Endothelial cell of umbilical vein (primary cell): ENCODE measurements around the gene TSR1. TPM values are rescaled to one million over a fixed set of nuclear protein-coding genes. Genes with fewer than 3 reads are reported as not detected.

Experiments
- BruUV-seq: library from RNA; stranded (reverse); fragments of 400-500 nt; replicated peaks from 2 replicates; lab custom pipeline; 2021; lab: Mats Ljungman, UMichigan
- CTCF ChIA-PET: fragments of 300-600, 350-600 bp; sonication (Branson Sonifier 250); formaldehyde crosslinking; loops from one replicate; lab custom pipeline; 2021; ENCODE audit warnings: antibody characterized with exemption, inconsistent platforms; lab: Charles Lee
- POLR2A ChIA-PET: fragments of 300-600, 350-600 bp; sonication (Branson Sonifier 250); formaldehyde crosslinking; loops from one replicate; lab custom pipeline; 2021; ENCODE audit warnings: antibody characterized with exemption, inconsistent platforms; lab: Charles Lee
- DNase-seq: peaks from one replicate; pipeline ENCODE4 v3.0.0-alpha.2; 2011; ENCODE audit warnings: low read depth, low spot score
- FAIRE-seq: peaks from 2 replicates; lab custom pipeline; 2011; peaks lifted over from hg19 to GRCh38; lab: Jason Lieb, UNC
- H2AFZ ChIP-seq: 2 replicates; pipeline ENCODE4 v1.6.0; 2012; ENCODE audit warnings: low read depth, low read length, control low read depth, inconsistent platforms
- H3K27ac ChIP-seq: 2 replicates; pipeline ENCODE4 v1.5.1; 2011; ENCODE audit warnings: low read depth, mild to moderate bottlenecking, control low read depth, low read length, moderate library complexity; ENCODE audit not compliant: insufficient read depth
- H3K27me3 ChIP-seq, 2 experiments: 2 replicates each; pipeline versions ENCODE4 v1.6.0 to v1.6.1; 2011; ENCODE audit warnings: low read length in 2 of 2, mixed read lengths in 1 of 2; ENCODE audit not compliant: control insufficient read depth in 2 of 2, insufficient read depth in 2 of 2
- H3K36me3 ChIP-seq, 2 experiments: 2 replicates in 1 of 2; 3 replicates in 1 of 2; pipeline ENCODE4 v1.5.1; 2011; ENCODE audit warnings: low read length in 2 of 2, mild to moderate bottlenecking in 1 of 2, moderate library complexity in 1 of 2; ENCODE audit not compliant: control insufficient read depth in 2 of 2, insufficient read depth in 2 of 2; ENCODE audit errors: extremely low read depth in 1 of 2
- H3K4me1 ChIP-seq: 3 replicates; pipeline ENCODE4 v1.5.1; 2011; ENCODE audit warnings: mild to moderate bottlenecking, low read length; ENCODE audit not compliant: control insufficient read depth, insufficient read depth; ENCODE audit errors: extremely low read depth
- H3K4me2 ChIP-seq: 2 replicates; pipeline ENCODE4 v1.6.1; 2011; ENCODE audit warnings: low read length, control low read depth, mixed read lengths; ENCODE audit not compliant: insufficient read depth
- H3K4me3 ChIP-seq, 3 experiments: fragments of 200-600 bp in 1 of 3; sonication (generic), shearing (Covaris generic) in 1 of 3; replicated peaks in 1 of 3; 2 replicates each; pipeline ENCODE4 v1.5.1; 2011 to 2016; ENCODE audit warnings: control low read depth in 3 of 3, low read length in 3 of 3, mild to moderate bottlenecking in 2 of 3, inconsistent platforms in 1 of 3, low read depth in 1 of 3, moderate library complexity in 1 of 3; ENCODE audit not compliant: insufficient read depth in 1 of 3
- H3K79me2 ChIP-seq: 2 replicates; pipeline ENCODE4 v1.6.0; 2012; ENCODE audit warnings: low read length, inconsistent platforms; ENCODE audit not compliant: control insufficient read depth, insufficient read depth
- H3K9ac ChIP-seq: replicated peaks from 2 replicates; pipeline ENCODE3; 2011; ENCODE audit warnings: low read length, control low read depth; ENCODE audit not compliant: insufficient read depth; ENCODE audit errors: extremely low read depth
- H3K9me1 ChIP-seq: replicated peaks from 3 replicates; pipeline ENCODE4 v1.6.0; 2011; ENCODE audit warnings: mild to moderate bottlenecking, low read length; ENCODE audit not compliant: control insufficient read depth, insufficient read depth; ENCODE audit errors: extremely low read depth
- H3K9me3 ChIP-seq: replicated peaks from 2 replicates; pipeline ENCODE4 v1.5.1; 2012; ENCODE audit warnings: low read length, inconsistent platforms; ENCODE audit not compliant: control insufficient read depth, insufficient read depth
- H4K20me1 ChIP-seq: replicated peaks from 2 replicates; pipeline ENCODE3; 2011; ENCODE audit warnings: mild to moderate bottlenecking, low read length; ENCODE audit not compliant: control insufficient read depth, insufficient read depth; ENCODE audit errors: extremely low read depth
- EZH2 ChIP-seq: IDR thresholded peaks from 2 replicates; pipeline ENCODE4 v1.6.1; 2012; ENCODE audit warnings: borderline replicate concordance, low read depth, mild to moderate bottlenecking, moderate library complexity, low read length, inconsistent platforms; ENCODE audit not compliant: severe bottlenecking
- FOS ChIP-seq: IDR thresholded peaks from 2 replicates; pipeline ENCODE4 v1.6.1; 2011; ENCODE audit warnings: mild to moderate bottlenecking, low read length, moderate library complexity, borderline replicate concordance; ENCODE audit not compliant: insufficient read depth
- GATA2 ChIP-seq: IDR thresholded peaks from 2 replicates; pipeline ENCODE4 v1.7.0; 2011; ENCODE audit warnings: low read depth, mild to moderate bottlenecking, moderate library complexity, mixed read lengths, low read length; ENCODE audit not compliant: insufficient read length, insufficient read depth
- JUN ChIP-seq: IDR thresholded peaks from 2 replicates; pipeline ENCODE4 v1.6.1; 2011; ENCODE audit warnings: borderline replicate concordance, low read depth; ENCODE audit not compliant: insufficient read length, insufficient read depth
- MYC ChIP-seq: IDR thresholded peaks from one replicate; pipeline ENCODE4 v1.6.1; 2011; ENCODE audit warnings: mild to moderate bottlenecking, low read depth, low read length
- POLR2A ChIP-seq: IDR thresholded peaks from 2 replicates; pipeline ENCODE4 v1.6.1; 2012; ENCODE audit warnings: low read depth, mild to moderate bottlenecking, control low read depth, low read length
- POLR2AphosphoS5 ChIP-seq: IDR thresholded peaks from 2 replicates; pipeline ENCODE4 v1.6.1; 2012; ENCODE audit warnings: low read depth, mild to moderate bottlenecking, control low read depth, low read length, moderate library complexity; ENCODE audit not compliant: insufficient read depth
- dilution Hi-C: fragments of 300-500 bp; cut with MboI; formaldehyde crosslinking; loops from one replicate; pipeline ENCODE4 v1.15.0; 2019; ENCODE audit warnings: low sequenced_read_pairs; ENCODE audit not compliant: extremely low pct_ligation_motif_present
- intact Hi-C: fragments of 100-400 bp; cut with micrococcal nuclease; formaldehyde crosslinking; loops from one replicate; pipeline ENCODE4 v1.10.0; 2022
- polyA plus RNA-seq, 4 experiments: library from polyadenylated mRNA; depleted of rRNA in 3 of 4; stranded (reverse) in 3 of 4; unstranded in 1 of 4; fragments of >200 nt; gene quantifications; 2 replicates each; pipeline versions ENCODE4 v1.2.1 to v1.2.3, GENCODE V29; 2011 to 2012; ENCODE audit warnings: missing spikeins in 1 of 4
- total RNA-seq: library from RNA; stranded (reverse); gene quantifications from 2 replicates; pipeline ENCODE4 v1.2.3, GENCODE V29; 2021
- TF ChIP-seq, protein P1 (sequence below): IDR thresholded peaks from 2 replicates; pipeline ENCODE4 v1.6.1; 2011; ENCODE audit not compliant: insufficient read depth, insufficient read length
- TF ChIP-seq, protein P2 (sequence below), 2 donors: IDR thresholded peaks; 1 replicate in 1 of 2; 2 replicates in 1 of 2; pipeline ENCODE4 v1.5.1; 2011; ENCODE audit warnings: low read length in 2 of 2, mild to moderate bottlenecking in 2 of 2, moderate library complexity in 2 of 2, control low read depth in 1 of 2, inconsistent platforms in 1 of 2, low read depth in 1 of 2; ENCODE audit not compliant: insufficient read depth in 1 of 2; ENCODE audit errors: extremely low read depth in 1 of 2

The TSR1 gene
- total and polyA plus RNA-seq, 2 donors (not counting 3 experiments of a cell fraction or from before 2014, with no cell fraction given) = 6.2 to 39.9 TPM

GRCh38 chr17:2363318-2363717 lies 27.1 kb upstream of the TSR1 start:
- Histone ChIP-seq H4K20me1 (no peaks in the 10 kb centered on the region), H3K4me3 (no peak overlapping the region), H3K27me3 (no peaks in the 10 kb centered on the region), H3K9me3 (no peaks in the 10 kb centered on the region), H3K9ac (no peak overlapping the region), H3K4me2 (no peak overlapping the region), H3K36me3 (peaks cover 0 to 24% of the 10 kb centered on the region in 2 experiments), H3K27ac (no peak overlapping the region), H3K79me2 (no peaks in the 10 kb centered on the region), H3K4me1 (peaks cover 15% of the 10 kb centered on the region), H2AFZ (no peak overlapping the region), H3K9me1 (no peaks in the 10 kb centered on the region)
- TF ChIP-seq JUN = no peak
- no peak for TF ChIP-seq POLR2A
- TF ChIP-seq MYC = no peak
- TF ChIP-seq EZH2 = no peak
- no peak for TF ChIP-seq GATA2
- TF ChIP-seq, protein P1, sequence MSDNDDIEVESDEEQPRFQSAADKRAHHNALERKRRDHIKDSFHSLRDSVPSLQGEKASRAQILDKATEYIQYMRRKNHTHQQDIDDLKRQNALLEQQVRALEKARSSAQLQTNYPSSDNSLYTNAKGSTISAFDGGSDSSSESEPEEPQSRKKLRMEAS = no peak
- TF ChIP-seq, protein P2, sequence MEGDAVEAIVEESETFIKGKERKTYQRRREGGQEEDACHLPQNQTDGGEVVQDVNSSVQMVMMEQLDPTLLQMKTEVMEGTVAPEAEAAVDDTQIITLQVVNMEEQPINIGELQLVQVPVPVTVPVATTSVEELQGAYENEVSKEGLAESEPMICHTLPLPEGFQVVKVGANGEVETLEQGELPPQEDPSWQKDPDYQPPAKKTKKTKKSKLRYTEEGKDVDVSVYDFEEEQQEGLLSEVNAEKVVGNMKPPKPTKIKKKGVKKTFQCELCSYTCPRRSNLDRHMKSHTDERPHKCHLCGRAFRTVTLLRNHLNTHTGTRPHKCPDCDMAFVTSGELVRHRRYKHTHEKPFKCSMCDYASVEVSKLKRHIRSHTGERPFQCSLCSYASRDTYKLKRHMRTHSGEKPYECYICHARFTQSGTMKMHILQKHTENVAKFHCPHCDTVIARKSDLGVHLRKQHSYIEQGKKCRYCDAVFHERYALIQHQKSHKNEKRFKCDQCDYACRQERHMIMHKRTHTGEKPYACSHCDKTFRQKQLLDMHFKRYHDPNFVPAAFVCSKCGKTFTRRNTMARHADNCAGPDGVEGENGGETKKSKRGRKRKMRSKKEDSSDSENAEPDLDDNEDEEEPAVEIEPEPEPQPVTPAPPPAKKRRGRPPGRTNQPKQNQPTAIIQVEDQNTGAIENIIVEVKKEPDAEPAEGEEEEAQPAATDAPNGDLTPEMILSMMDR (IDR thresholded peaks at IDR 0.05; ENCODE audit: extremely low read depth in 1 of 2, insufficient read depth in 1 of 2, low read depth in 1 of 2, low read length in 2 of 2) = no peak
- no peak for TF ChIP-seq POLR2AphosphoS5
- TF ChIP-seq FOS = no peak
- intact Hi-C loops = no loop called here
- ChIA-PET CTCF (interaction anchor here (0.6 to 1.3 kb wide), 4 partner anchors 10 to 53 kb away, joined by 3 to 6 read pairs (median 6); no protein-coding TSS in a partner anchor), POLR2A (no interaction called here)
- DNase-seq = no peak
- FAIRE-seq = no peak
- dilution Hi-C loops = no loop called here
- BruUV-seq = no TSS peak
